Naive B cell (primary cell): ENCODE results near the gene GCA. TPM values are rescaled to one million over a fixed set of nuclear protein-coding genes. Genes with fewer than 3 reads are reported as not detected.

Source experiments
- ATAC-seq, 2 donors: fragments of 150-1000 bp; cut with Tn5 transposase; 2 replicates each; pipeline ENCODE4 v1.10.0; 2021; ENCODE audit warnings: low read depth in 2 of 2, mild to moderate bottlenecking in 2 of 2, moderate library complexity in 2 of 2
- DNase-seq: peaks from one replicate; pipeline ENCODE4 v3.0.0; 2022
- H3K27ac Mint-ChIP-seq, 6 donors: one replicate each; pipeline ENCODE4 v1.8.0; 2020 to 2022; ENCODE audit warnings: mild to moderate bottlenecking in 6 of 6, mixed read lengths in 6 of 6, moderate library complexity in 5 of 6, inconsistent platforms in 2 of 6
- H3K27me3 Mint-ChIP-seq, 3 donors: one replicate each; pipeline ENCODE4 v1.8.0; 2021 to 2022; ENCODE audit warnings: mixed read lengths in 3 of 3, mild to moderate bottlenecking in 1 of 3
- H3K36me3 Mint-ChIP-seq, 2 donors: one replicate each; pipeline ENCODE4 v1.8.0; 2020 to 2022; ENCODE audit warnings: mixed read lengths in 2 of 2, inconsistent platforms in 1 of 2, mild to moderate bottlenecking in 1 of 2
- H3K4me1 Mint-ChIP-seq, 3 donors: one replicate each; pipeline ENCODE4 v1.8.0; 2020 to 2022; ENCODE audit warnings: mixed read lengths in 3 of 3, inconsistent platforms in 1 of 3, mild to moderate bottlenecking in 1 of 3, moderate library complexity in 1 of 3
- H3K4me3 Mint-ChIP-seq, 8 donors: one replicate each; pipeline ENCODE4 v1.8.0; 2020 to 2022; ENCODE audit warnings: mild to moderate bottlenecking in 8 of 8, mixed read lengths in 8 of 8, moderate library complexity in 8 of 8, inconsistent platforms in 2 of 8
- H3K9me3 Mint-ChIP-seq, 7 donors: one replicate each; pipeline ENCODE4 v1.8.0; 2020 to 2022; ENCODE audit warnings: mixed read lengths in 7 of 7, mild to moderate bottlenecking in 5 of 7, inconsistent platforms in 2 of 7, moderate library complexity in 1 of 7
- polyA plus RNA-seq, 6 donors: library from polyadenylated mRNA; unstranded; fragments of 300-500 nt; fragmentation: Illumina TruSeq; gene quantifications; one replicate each; pipeline ENCODE4 v1.2.3, GENCODE V29; 2021; ENCODE audit warnings: low read depth in 6 of 6

GCA gene, protein sequence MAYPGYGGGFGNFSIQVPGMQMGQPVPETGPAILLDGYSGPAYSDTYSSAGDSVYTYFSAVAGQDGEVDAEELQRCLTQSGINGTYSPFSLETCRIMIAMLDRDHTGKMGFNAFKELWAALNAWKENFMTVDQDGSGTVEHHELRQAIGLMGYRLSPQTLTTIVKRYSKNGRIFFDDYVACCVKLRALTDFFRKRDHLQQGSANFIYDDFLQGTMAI
- polyA plus RNA-seq = 100 to 1,000 TPM in 1 of 6 donors, 10 to 100 TPM in 5; 57.9 to 106 (median 85.3) TPM

DNA sequence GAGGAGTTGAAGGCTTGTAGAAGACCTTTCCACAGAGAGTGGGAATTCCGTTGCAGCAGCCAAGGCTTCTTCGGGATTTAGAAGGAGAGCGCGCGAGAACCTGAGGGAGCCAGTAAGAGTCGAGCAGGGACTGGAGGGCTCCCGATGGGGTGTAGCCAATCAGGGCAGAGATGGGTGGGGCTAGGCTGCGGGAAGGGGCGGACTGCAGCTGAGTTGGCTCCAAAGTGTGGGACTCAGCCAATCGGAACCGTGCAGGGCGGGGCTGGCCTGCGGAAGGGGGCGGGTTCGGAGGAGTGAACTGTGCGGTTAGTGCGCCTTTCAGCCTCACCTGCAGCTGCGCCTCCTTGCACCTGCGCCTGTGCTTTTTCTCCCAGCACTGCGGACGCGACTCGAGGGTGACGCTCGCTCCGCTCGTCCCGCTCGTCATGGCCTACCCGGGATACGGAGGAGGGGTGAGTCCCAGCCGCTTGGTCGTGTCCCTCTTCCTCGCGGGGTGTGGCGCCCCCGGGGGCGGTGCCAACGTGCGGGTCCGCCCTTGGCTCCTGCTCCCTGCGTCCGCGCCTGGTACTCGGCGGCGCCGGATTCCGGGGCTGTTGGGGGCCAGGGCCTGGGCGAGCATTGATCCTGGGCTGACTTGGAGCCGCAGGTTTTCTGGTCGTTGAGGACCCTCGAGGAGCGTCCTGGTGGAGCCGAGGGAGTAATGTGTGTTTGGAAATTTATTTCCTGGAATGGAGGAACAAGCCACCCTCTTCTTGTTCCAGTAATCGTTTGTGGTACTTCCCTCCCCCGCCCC, at the start of gene GCA:
Gene GCA (plus strand): TSS at position 309 of the 793 bp plus-strand sequence. CDS start 117 bp downstream, at position 426.
- Mint-ChIP-seq H3K27me3 (no peaks in the 10 kb centered on the region), H3K36me3 (no peaks in the 10 kb centered on the region), H3K4me1 (peaks cover 5 to 24% (median 14%) of the 10 kb centered on the region in 3 donors), H3K4me3 (peak within 1 kb of the TSS; percentile 90 to 99 (median 96)), H3K27ac (peak within 1 kb of the TSS; percentile 80 to 94 (median 87)), H3K9me3 (no peaks in the 10 kb centered on the region)
- DNase-seq = peak; percentile 98
- peak; percentile 92 to 94 for ATAC-seq

DNA sequence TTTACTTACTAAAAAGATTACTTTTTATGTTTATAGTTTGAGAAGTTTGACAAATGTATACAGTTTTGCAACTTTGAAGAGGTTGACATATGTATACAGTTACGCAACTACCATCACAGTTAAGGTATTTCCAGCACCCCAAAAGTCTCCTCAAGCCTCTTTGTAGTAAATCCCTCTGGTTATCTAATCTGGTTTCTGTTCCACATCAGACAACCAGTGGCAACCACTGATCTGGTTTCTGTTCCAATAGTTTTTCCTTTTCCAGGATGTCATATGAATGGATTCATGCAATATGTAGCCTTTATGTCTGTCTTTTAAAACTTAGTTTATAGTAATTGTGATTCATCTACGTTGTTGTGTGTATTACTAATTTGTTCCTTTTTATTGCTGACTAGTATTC, 48.9 kb upstream of the GCA start:
- H3K4me1 Mint-ChIP-seq = no peaks in the 10 kb centered on the region
- no peak for DNase-seq
- H3K36me3 Mint-ChIP-seq = peaks cover 5 to 7% of the 10 kb centered on the region in 2 donors
- no peak for ATAC-seq
- no peaks in the 10 kb centered on the region for H3K27me3 Mint-ChIP-seq
- no peaks in the 10 kb centered on the region for H3K9me3 Mint-ChIP-seq
- H3K27ac Mint-ChIP-seq = no peak overlapping the region
- H3K4me3 Mint-ChIP-seq = no peak overlapping the region

DNA sequence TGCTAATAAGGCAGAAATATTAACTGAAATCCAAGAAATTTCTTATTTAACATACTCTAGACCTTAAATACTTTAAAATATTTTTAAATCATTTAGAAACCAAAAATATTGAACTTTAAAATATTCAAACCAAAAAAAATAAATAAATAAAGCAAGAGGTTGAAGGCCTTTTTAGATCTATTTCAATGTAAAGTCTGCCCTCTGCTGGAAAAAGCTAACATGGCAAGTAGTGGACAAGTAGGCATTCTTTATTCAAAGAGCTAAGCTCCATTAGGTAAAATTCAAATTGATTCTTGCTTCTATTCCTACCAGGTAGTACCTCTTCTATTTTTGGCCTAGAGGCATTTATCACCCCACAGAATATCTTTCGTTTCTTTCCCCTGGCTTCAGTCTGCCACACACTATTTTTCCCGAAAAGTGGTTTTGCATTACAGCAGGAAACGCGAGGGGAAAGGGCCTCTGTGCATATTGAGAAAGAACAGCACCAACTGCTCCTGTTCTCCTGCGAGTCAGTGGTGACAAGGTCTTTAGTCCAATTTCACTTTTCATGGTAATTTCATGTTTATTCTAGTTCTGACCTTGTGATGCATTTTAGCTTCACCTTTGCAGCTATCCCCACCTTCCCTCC, 45.9 kb upstream of the GCA start:
- Mint-ChIP-seq H3K4me1 (peaks cover 0 to 4% (median 3%) of the 10 kb centered on the region in 3 donors), H3K36me3 (peaks cover 0 to under 1% of the 10 kb centered on the region in 2 donors), H3K9me3 (no peaks in the 10 kb centered on the region), H3K27me3 (no peaks in the 10 kb centered on the region), H3K27ac (no peak overlapping the region), H3K4me3 (no peak overlapping the region)
- ATAC-seq (peak; percentile 48 to 60), DNase-seq (peak; percentile 43)

DNA sequence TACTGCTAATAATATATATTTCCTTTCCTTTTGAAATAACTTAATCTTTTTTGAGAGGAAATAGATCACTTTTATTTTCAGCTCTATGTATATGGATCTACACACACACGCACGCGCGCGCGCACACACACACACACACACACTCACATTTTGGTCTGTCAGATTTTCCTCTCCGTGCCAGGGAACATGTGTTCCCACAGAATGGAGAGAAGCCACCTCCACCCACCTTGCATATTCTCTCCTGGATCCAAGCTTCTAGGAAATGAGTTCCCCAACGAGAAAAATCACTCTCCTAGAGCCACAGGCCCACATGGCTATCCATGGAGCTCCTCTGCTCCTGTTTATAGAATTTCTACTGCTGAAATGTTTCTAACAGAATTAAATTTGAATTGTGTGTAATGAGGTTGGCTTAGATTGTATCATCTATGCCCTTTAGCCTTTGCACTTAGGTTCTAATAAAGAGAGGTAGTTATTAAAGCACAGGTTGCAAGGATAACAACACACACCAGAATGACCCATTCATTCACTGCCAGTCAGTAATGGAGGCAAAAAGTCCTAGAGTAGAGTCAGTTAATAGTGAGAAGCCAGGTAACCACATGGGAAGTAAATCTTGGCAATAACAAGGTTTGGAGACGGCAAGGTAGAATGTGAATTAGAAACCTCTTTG, 45.1 kb upstream of the GCA start:
- H3K36me3 Mint-ChIP-seq = no peaks in the 10 kb centered on the region
- no peaks in the 10 kb centered on the region for H3K9me3 Mint-ChIP-seq
- H3K4me1 Mint-ChIP-seq = peaks cover 0 to 7% (median 4%) of the 10 kb centered on the region in 3 donors
- peak overlapping the region in 1 of 6 donors; percentile 33 for H3K27ac Mint-ChIP-seq
- no peak overlapping the region for H3K4me3 Mint-ChIP-seq
- DNase-seq = no peak
- ATAC-seq = no peak
- H3K27me3 Mint-ChIP-seq = no peaks in the 10 kb centered on the region

DNA sequence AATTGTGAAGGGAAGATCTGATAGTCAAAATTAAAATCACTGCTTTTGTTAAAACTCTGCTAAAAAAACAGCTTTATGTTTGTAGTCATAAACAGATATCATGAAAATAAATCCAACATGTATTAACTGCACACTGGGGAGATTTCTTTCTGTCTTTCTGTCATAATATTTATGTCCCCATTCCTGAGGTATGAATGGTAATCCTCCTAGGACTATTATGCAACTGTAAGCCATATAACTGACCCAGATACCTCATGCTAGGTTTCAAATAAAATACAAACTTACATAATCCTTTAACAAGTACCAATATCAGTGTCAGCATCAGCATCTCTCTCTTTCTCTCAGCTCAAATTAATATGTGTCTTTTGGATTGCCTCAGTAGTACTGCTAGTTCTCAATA, 43.7 kb upstream of the GCA start:
- Mint-ChIP-seq H3K4me1 (peaks cover 0 to 7% (median 4%) of the 10 kb centered on the region in 3 donors), H3K9me3 (no peaks in the 10 kb centered on the region), H3K27ac (no peak overlapping the region), H3K27me3 (no peaks in the 10 kb centered on the region), H3K4me3 (no peak overlapping the region), H3K36me3 (no peaks in the 10 kb centered on the region)
- no peak for ATAC-seq
- no peak for DNase-seq

DNA sequence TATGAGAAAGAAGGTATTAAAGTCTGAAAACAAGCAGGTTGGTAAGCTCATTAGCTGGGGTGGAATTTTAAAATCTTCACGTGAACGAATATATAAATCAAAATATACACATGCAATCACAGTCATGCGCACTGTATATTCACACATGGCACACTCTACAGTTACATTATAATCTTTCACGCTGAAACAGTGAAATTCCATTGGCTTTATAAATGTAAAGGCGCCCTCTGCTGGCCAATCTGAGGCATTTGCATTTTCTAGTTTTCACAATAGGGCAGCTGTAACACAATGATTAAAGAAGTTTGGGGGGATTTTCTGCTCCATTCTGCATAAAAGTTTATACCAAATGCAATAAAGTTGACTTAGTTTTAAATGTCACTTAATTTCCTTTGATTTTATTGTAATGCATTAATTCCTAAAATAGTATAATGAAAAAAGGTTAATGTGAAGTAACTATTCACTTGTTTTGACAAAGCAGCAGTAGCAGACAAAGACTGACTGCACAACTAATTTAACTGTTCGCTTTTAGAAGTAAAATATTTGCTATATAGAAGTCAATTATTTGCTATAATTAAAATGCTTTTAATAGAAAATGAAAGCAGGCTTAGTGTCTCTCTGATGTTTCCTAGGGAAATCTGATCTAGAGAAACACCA, 42.7 kb upstream of the GCA start:
- Mint-ChIP-seq H3K36me3 (no peaks in the 10 kb centered on the region), H3K27me3 (no peaks in the 10 kb centered on the region), H3K9me3 (no peaks in the 10 kb centered on the region), H3K4me3 (no peak overlapping the region), H3K4me1 (peaks cover 0 to 7% (median 4%) of the 10 kb centered on the region in 3 donors), H3K27ac (no peak overlapping the region)
- ATAC-seq (peak; percentile 77 to 86), DNase-seq (peak; percentile 45)

DNA sequence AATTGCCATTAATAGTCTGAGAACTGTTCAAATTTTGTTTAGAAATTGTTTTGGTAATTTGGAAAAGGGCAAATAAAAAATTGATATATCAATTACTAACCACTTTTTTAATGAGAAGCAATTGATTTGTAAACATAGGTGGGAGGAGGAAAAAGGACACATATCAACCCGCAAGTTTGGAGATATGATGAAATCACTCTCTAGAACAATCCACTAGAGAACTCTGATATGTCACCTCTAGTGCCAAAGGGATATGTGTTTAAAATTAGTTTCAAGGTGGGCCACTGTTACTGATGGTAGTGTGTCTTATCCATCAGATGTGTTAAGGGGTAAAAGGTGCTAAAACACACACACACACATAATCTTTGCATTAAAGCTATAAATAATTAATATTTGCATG, 42.1 kb upstream of the GCA start:
- DNase-seq = no peak
- Mint-ChIP-seq H3K4me3 (no peak overlapping the region), H3K27me3 (no peaks in the 10 kb centered on the region), H3K4me1 (peaks cover 0 to 7% (median 4%) of the 10 kb centered on the region in 3 donors), H3K36me3 (no peaks in the 10 kb centered on the region), H3K27ac (no peak overlapping the region), H3K9me3 (no peaks in the 10 kb centered on the region)
- no peak for ATAC-seq

DNA sequence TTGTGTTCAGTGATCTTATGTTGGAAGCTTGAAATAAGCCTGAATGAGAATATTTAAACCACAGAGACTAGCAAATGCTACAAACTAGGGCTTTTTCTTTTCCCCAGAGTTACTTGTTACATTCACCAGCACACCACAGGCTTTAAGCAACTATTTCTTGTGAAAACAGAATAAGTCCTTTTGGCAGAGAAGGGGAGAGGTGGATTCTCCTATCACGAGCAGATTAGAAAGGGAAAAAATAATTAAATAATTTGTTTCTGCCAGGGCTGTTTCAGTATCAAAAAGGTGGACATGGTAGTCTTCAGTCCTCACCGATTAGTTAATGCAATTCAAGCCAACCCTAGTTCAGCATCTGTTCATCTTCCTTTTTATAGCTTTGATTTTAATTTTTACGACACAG, 38.0 kb upstream of the GCA start:
- peak overlapping the region in 1 of 6 donors; percentile 66 for H3K27ac Mint-ChIP-seq
- peaks cover 10 to 13% of the 10 kb centered on the region in 2 donors for H3K36me3 Mint-ChIP-seq
- H3K4me3 Mint-ChIP-seq = no peak overlapping the region
- ATAC-seq (no peak), DNase-seq (no peak)
- no peaks in the 10 kb centered on the region for H3K27me3 Mint-ChIP-seq
- H3K4me1 Mint-ChIP-seq = peaks cover 0 to 15% (median 4%) of the 10 kb centered on the region in 3 donors
- peaks cover 0 to 2% (median 0%) of the 10 kb centered on the region in 7 donors for H3K9me3 Mint-ChIP-seq

DNA sequence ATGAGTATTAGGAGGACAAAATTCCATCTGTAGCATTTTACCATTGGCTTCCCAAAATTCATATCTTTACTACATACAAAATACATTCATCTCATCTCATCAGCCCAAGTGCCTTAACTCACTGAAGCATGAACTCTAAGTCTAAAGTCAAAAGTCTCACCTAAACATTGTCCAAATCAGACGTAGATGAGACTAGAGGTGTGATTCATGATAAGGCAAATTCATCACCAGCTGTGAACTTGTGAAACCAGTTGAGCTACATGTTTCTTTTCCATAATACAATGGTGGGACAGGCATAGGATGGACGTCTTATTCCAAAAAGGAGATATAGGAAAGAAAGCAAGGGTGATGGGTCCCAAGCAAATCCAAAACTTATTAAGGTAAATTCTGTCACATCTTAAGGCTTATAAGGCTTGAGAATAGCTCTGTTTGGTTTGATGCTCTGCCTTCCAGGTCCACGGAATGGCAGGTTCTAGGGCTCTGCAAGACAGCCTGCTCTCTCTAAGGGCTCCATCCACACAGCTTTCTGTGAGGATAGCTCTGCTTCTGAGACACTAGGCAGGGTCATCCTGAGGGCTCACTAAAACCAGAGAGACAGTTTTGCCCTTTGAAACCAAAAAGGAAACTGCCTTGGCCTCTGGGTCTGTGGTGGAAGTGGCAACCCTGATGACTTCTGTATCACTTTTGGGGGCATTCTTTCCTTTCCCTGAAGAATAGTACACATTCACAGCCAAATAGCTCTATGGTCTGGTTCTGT, 35.0 kb upstream of the GCA start:
- peak overlapping the region in 5 of 6 donors; percentile 24 to 91 (median 56) for H3K27ac Mint-ChIP-seq
- no peaks in the 10 kb centered on the region for H3K27me3 Mint-ChIP-seq
- H3K4me3 Mint-ChIP-seq = no peak overlapping the region
- H3K36me3 Mint-ChIP-seq = peaks cover 10 to 15% of the 10 kb centered on the region in 2 donors
- ATAC-seq = no peak
- no peak for DNase-seq
- peaks cover 0 to 2% (median 0%) of the 10 kb centered on the region in 7 donors for H3K9me3 Mint-ChIP-seq
- peaks cover 11 to 14% (median 12%) of the 10 kb centered on the region in 3 donors for H3K4me1 Mint-ChIP-seq

DNA sequence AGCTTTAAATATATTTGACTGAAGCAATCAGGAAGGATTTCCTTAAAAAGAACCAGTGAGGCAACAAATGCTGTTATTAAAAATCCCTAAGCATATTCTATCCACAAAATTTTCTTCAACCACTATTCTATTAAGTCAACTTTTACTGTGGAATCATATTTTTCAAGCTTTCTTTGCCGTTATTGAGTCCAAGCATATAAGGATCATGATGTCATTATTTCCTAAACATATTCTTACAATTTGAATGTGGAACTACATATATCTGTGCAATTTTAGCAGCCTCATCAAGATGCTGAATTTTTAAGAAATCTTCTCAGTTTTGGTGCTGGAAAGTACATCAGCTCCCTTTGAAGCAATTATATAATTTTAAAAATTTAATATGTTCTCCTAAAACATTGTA, 31.1 kb upstream of the GCA start:
- Mint-ChIP-seq H3K36me3 (peaks cover 10 to 20% of the 10 kb centered on the region in 2 donors), H3K9me3 (peaks cover 0 to 2% (median 0%) of the 10 kb centered on the region in 7 donors), H3K4me1 (peaks cover 38 to 45% (median 43%) of the 10 kb centered on the region in 3 donors), H3K27ac (peak overlapping the region in 5 of 6 donors; percentile 24 to 91 (median 41)), H3K27me3 (no peaks in the 10 kb centered on the region), H3K4me3 (no peak overlapping the region)
- no peak for ATAC-seq
- no peak for DNase-seq

DNA sequence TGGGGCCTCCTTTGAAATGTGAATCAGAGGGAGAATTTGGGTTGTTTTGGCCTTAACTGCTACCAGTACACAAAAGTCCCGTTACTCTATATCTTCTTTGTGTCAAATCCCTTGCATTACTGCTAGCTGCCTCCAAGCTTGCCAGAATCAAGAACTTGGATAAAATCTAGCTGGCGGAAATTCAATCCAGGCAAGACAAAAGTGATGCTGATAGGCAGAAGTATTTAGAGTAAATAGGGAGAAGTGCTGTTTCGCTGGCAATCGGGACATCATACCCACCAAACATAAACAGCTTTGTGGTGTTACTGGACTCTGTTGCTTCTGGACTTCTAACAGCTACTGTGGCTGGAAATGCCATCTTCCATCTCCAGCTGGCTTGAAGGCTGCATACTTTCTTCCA, 28.0 kb upstream of the GCA start:
- Mint-ChIP-seq H3K27ac (peak overlapping the region; percentile 13 to 100 (median 78)), H3K4me1 (peaks cover 43 to 69% (median 65%) of the 10 kb centered on the region in 3 donors), H3K9me3 (no peaks in the 10 kb centered on the region), H3K27me3 (no peaks in the 10 kb centered on the region), H3K36me3 (peaks cover 0 to 7% of the 10 kb centered on the region in 2 donors), H3K4me3 (peak overlapping the region; percentile 30 to 100 (median 96))
- no peak for ATAC-seq
- no peak for DNase-seq

DNA sequence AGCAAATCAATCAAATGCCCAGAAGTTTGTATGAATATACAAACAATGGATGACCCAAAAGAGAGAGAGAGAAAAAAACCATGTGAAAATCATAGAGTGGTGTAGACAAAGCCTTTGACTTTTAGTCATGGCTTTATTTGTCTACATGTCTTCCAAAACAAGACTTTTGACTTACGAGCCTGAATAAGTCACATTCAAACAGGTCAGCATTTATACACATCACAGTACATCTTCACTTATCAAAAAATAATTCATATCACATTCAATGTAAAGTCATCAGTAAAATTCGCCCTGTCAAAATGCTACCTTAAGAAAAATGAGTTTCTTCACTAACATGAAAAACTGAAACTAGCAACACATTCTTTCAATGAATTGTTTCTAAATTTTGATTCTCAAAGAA, 27.3 kb upstream of the GCA start:
- DNase-seq (no peak), ATAC-seq (no peak)
- Mint-ChIP-seq H3K27me3 (no peaks in the 10 kb centered on the region), H3K27ac (peak overlapping the region in 5 of 6 donors; percentile 40 to 100 (median 91)), H3K4me3 (peak overlapping the region; percentile 4 to 100 (median 96)), H3K4me1 (peaks cover 43 to 73% (median 71%) of the 10 kb centered on the region in 3 donors), H3K9me3 (no peaks in the 10 kb centered on the region), H3K36me3 (peaks cover 0 to 9% of the 10 kb centered on the region in 2 donors)
